Fibroblast of villous mesenchyme (primary cell): ENCODE data around the gene CDH13. TPM values are rescaled to one million over a fixed set of nuclear protein-coding genes. Genes with fewer than 3 reads are reported as not detected.

Source experiments
- DNase-seq: peaks from one replicate; pipeline ENCODE4 v3.0.0-alpha.2; 2010; ENCODE audit warnings: low read depth
- H3K4me3 ChIP-seq: 2 replicates; pipeline ENCODE4 v1.5.1; 2011; ENCODE audit warnings: low read depth, mild to moderate bottlenecking, low read length
- total RNA-seq: library from RNA; depleted of rRNA; stranded (reverse); fragments of >200 nt; gene quantifications from 2 replicates; pipeline ENCODE4 v1.2.3, GENCODE V29; 2012
- TF ChIP-seq, protein P1 (sequence below): IDR thresholded peaks from 2 replicates; pipeline ENCODE4 v1.5.1; 2012; ENCODE audit warnings: low read depth, mild to moderate bottlenecking, low read length; ENCODE audit not compliant: insufficient read depth

CDH13 gene
- total RNA-seq, 1 donor, result 47.5 TPM

DNA sequence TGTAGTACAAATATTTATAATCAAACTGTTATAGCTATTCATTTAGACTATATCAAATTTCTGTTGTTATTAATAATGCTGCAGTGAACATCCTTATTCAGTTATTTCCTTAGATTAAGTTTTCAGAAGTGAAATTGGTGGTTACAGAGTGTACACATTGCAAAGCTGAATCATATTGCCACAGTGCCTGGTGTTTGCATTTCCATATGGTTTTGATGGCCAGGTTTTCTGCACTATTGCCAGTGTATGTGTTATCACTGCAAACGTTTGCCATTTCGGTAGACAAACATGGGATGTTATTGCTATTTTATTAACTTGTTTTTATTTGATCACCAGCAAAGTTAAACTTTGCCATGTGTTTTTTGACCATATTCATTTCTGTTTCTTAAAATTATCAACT, 259.4 kb downstream of the CDH13 start:
- TF ChIP-seq, protein P1, sequence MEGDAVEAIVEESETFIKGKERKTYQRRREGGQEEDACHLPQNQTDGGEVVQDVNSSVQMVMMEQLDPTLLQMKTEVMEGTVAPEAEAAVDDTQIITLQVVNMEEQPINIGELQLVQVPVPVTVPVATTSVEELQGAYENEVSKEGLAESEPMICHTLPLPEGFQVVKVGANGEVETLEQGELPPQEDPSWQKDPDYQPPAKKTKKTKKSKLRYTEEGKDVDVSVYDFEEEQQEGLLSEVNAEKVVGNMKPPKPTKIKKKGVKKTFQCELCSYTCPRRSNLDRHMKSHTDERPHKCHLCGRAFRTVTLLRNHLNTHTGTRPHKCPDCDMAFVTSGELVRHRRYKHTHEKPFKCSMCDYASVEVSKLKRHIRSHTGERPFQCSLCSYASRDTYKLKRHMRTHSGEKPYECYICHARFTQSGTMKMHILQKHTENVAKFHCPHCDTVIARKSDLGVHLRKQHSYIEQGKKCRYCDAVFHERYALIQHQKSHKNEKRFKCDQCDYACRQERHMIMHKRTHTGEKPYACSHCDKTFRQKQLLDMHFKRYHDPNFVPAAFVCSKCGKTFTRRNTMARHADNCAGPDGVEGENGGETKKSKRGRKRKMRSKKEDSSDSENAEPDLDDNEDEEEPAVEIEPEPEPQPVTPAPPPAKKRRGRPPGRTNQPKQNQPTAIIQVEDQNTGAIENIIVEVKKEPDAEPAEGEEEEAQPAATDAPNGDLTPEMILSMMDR, result no peak

DNA sequence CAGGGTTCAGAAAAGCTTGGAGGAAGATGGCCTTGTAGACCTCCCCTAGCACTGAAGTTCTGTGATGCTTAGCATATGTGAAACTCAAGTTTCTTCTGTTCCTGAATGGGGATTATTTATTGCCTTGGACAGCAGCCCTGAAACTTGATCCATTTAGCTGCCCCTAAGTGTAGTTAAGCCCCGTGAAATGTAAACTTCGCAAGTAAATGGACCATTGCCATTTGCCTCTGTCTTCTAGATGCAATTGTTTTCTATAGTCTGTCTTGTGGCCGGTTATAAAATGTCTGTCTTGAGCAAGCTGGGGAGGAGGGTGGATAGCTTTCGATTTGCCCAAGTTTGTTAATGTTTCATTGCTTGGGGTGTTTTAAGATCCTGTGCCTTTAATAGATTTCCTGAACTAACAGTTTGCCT, 261.8 kb downstream of the CDH13 start:
- H3K4me3 ChIP-seq, result peak overlapping the region; percentile 5
- TF ChIP-seq, protein P1, result no peak
- peak; percentile 98 for DNase-seq

More for the DNA sequence above, 259.4 kb downstream of the CDH13 start:
- no peak for DNase-seq
- no peak overlapping the region for H3K4me3 ChIP-seq

DNA sequence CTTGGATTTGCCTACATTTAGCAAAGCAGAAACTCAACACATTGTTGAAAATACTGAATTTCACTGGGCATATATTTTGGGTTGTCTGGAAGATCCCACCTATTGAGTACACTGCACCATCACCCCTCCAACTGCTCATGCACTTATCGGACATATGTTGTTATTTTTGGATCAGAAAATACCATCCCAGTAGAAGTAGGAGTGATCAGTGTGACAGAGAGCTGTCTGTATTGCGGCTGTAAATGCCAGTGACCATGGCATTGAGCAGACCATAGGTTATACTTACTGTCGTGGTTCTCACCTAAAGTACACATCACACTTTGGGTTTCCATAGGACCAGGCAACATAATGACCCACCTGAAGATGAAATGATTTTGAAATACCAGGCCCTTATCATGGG, 264.7 kb downstream of the CDH13 start:
- H3K4me3 ChIP-seq, result no peak overlapping the region
- TF ChIP-seq, protein P1, result no peak
- DNase-seq, result no peak

DNA sequence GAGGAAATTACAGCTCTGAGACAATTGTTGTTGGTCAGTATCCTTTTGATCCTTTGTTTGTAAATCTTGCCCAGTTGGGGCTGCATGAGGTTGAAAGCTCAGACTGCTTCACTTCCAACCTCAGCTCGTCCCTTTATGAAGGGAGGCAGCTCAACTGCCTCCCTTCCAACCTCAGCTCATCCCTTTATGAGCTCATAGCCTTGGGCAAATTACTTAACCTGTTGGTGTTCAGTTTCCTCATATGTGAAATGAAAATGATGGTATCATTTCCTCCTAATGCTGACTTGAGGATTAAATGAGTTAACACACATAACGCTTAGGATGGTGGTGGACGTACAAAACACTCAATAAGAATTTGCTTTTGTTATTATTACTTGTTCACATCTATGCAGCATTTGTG, 265.1 kb downstream of the CDH13 start:
- DNase-seq, result no peak
- H3K4me3 ChIP-seq, result no peak overlapping the region
- TF ChIP-seq, protein P1, result no peak

DNA sequence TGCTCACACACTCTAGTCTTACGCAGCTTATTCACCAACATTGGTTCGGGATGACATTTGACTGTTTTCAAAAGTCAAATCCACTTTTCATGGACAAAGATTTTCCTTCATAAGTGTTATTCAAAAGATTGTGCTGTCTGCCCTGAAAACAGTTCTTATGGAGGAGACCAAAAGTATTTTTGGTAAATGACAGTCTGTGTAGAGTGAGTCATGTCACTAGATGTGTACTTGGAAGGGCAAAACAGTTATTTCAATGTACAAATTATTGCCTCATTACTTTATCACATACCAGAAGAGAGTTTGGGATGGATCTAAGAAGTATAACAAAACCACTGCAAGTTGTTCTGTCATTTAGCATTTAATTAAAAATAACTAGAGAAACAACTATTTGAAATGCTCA, 265.6 kb downstream of the CDH13 start:
- TF ChIP-seq, protein P1, result no peak
- DNase-seq, result no peak

DNA sequence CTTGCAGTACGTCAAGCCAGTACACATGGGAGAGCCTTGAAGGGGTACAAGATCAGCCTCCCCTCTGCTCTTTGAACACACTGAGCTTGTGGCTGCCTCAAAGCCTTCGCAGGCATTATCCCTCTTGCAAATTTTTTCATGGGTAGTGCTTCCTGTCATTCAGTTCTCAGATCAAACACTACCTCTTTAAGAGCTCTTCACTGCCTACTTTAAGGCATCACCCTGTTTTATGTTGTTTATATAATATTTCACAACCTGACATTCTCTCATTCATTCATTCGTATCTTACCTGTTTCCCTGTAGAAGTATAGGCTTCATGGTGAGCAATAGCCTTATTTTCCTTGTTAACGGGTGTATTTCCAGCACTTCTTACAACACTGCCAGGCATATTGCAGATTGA, 269.1 kb downstream of the CDH13 start:
- no peak for DNase-seq
- TF ChIP-seq, protein P1, result no peak
- no peak overlapping the region for H3K4me3 ChIP-seq

More for the DNA sequence above, 265.6 kb downstream of the CDH13 start:
- H3K4me3 ChIP-seq, result no peak overlapping the region

DNA sequence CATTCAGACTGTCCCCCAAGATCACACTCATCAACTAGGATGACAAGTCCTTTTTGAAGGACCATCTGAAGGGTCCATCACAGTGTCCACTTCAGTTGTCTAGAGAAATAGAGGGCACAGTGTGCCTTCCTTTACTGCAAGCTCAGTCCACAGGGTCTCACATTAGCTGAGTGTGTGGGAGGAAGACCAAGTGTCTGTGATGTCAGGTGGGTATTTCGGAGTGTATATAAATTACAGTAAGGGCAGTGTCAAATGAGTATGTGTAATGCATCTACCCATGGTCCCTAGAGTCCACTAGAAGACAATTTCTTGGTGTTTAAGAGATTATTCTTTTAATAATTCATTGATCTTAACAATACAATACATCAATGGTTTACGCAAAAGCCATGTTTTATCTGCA, 272.2 kb downstream of the CDH13 start:
- no peak for DNase-seq
- H3K4me3 ChIP-seq, result no peak overlapping the region
- TF ChIP-seq, protein P1, result no peak
